GM12878 (cell line): ENCODE measurements around the gene FBXO27. TPM values are rescaled to one million over a fixed set of nuclear protein-coding genes. Genes with fewer than 3 reads are reported as not detected.

Experiments
- CEBPB ChIP-seq, 2 experiments: fragments of 150-350 bp in 1 of 2; IDR thresholded peaks; 2 replicates each; pipeline ENCODE4 v1.6.1; 2012 to 2014; ENCODE audit warnings: low read depth in 2 of 2, low read length in 2 of 2, borderline replicate concordance in 1 of 2, inconsistent platforms in 1 of 2
- FOXK2 ChIP-seq: fragments of 450-650 bp; IDR thresholded peaks from 2 replicates; pipeline ENCODE4 v1.6.1; 2017; ENCODE audit warnings: mild to moderate bottlenecking, moderate library complexity
- KDM1A ChIP-seq: fragments of 200-600 bp; sonication (generic); IDR thresholded peaks from 2 replicates; pipeline ENCODE4 v1.6.1; 2016; ENCODE audit warnings: borderline replicate concordance
- NFIC ChIP-seq: IDR thresholded peaks from 2 replicates; pipeline ENCODE4 v1.6.1; 2012; ENCODE audit warnings: low read depth, mild to moderate bottlenecking, inconsistent platforms, low read length, moderate library complexity
- POLR2AphosphoS5 ChIP-seq: IDR thresholded peaks from 2 replicates; pipeline ENCODE4 v1.6.1; 2011; ENCODE audit warnings: mild to moderate bottlenecking, low read length, inconsistent platforms
- RB1 ChIP-seq: fragments of 450-650 bp; formaldehyde crosslinking; IDR thresholded peaks from 2 replicates; pipeline ENCODE4 v1.6.1; 2017; ENCODE audit warnings: mild to moderate bottlenecking, borderline replicate concordance
- RFX5 ChIP-seq: IDR thresholded peaks from 2 replicates; pipeline ENCODE4 v1.6.1; 2011; ENCODE audit warnings: low read depth, low read length, improper control_type of control experiment
- SIN3A ChIP-seq: IDR thresholded peaks from 2 replicates; pipeline ENCODE4 v1.6.1; 2012; ENCODE audit warnings: low read depth, low read length, improper control_type of control experiment
- STAT3 ChIP-seq: IDR thresholded peaks from 2 replicates; pipeline ENCODE4 v1.6.1; 2011; ENCODE audit warnings: low read depth, low read length, improper control_type of control experiment
- TCF12 ChIP-seq: IDR thresholded peaks from 2 replicates; pipeline ENCODE4 v1.6.1; 2011; ENCODE audit warnings: low read depth, mild to moderate bottlenecking, low read length
- ZNF207 ChIP-seq: fragments of 450-650 bp; IDR thresholded peaks from 2 replicates; pipeline ENCODE4 v1.6.1; 2014; ENCODE audit warnings: antibody characterized with exemption, mild to moderate bottlenecking, borderline replicate concordance
- polyA plus RNA-seq, 11 experiments: library from polyadenylated mRNA; depleted of rRNA in 4 of 11; unstranded in 6 of 11; stranded (reverse) in 5 of 11; fragments of >200 nt; fragmentation: Nextera tagmentation in 4 of 11; fragmentation: Illumina TruSeq in 1 of 11; extraction: Ambion mirVana in 4 of 11; extraction: Trizol in 1 of 11; gene quantifications; 1 replicate in 1 of 11; 2 replicates in 10 of 11; pipeline versions ENCODE4 v1.2.1 to v1.2.3, GENCODE V29; 2011 to 2016; ENCODE audit warnings: inconsistent platforms in 2 of 11, missing spikeins in 2 of 11, low read depth in 1 of 11
- total RNA-seq, 4 experiments: library from RNA; depleted of rRNA in 3 of 4; stranded (reverse); fragments of >200 nt in 3 of 4; fragmentation: Illumina TruSeq in 1 of 4; extraction: Trizol in 1 of 4; gene quantifications; 2 replicates each; pipeline versions ENCODE4 v1.2.1 to v1.2.3, GENCODE V29; 2013 to 2021
- TF ChIP-seq, protein P1 (sequence below): IDR thresholded peaks from 2 replicates; pipeline ENCODE4 v1.6.1; 2011; ENCODE audit warnings: borderline replicate concordance, low read depth, mild to moderate bottlenecking, moderate library complexity, mixed read lengths, low read length; ENCODE audit not compliant: insufficient read depth; ENCODE audit errors: extremely low read length
- TF ChIP-seq, protein P2 (sequence below): fragments of 450-650 bp; IDR thresholded peaks from 2 replicates; pipeline ENCODE4 v1.6.1; 2017; ENCODE audit warnings: mild to moderate bottlenecking, moderate library complexity
- TF ChIP-seq, protein P3 (sequence below): fragments of 450-650 bp; conservative IDR thresholded peaks from 2 replicates; pipeline ENCODE4 v1.6.1; 2017; ENCODE audit warnings: mild to moderate bottlenecking, moderate library complexity
- TF ChIP-seq, protein P4 (sequence below): IDR thresholded peaks from 2 replicates; pipeline ENCODE4 v1.6.1; 2012; ENCODE audit warnings: improper control_type of control experiment, low read depth, low read length; ENCODE audit not compliant: insufficient replicate concordance
- TF ChIP-seq, protein P5 (sequence below): IDR thresholded peaks from 2 replicates; pipeline ENCODE4 v1.6.1; 2011; ENCODE audit warnings: low read depth, low read length, improper control_type of control experiment, borderline replicate concordance

Gene FBXO27
- total and polyA plus RNA-seq, 10 of the 15 experiments (the other 5 are each of a cell fraction or from before 2014, with no cell fraction given), result 3.1 to 15.4 (median 7.1) TPM

DNA sequence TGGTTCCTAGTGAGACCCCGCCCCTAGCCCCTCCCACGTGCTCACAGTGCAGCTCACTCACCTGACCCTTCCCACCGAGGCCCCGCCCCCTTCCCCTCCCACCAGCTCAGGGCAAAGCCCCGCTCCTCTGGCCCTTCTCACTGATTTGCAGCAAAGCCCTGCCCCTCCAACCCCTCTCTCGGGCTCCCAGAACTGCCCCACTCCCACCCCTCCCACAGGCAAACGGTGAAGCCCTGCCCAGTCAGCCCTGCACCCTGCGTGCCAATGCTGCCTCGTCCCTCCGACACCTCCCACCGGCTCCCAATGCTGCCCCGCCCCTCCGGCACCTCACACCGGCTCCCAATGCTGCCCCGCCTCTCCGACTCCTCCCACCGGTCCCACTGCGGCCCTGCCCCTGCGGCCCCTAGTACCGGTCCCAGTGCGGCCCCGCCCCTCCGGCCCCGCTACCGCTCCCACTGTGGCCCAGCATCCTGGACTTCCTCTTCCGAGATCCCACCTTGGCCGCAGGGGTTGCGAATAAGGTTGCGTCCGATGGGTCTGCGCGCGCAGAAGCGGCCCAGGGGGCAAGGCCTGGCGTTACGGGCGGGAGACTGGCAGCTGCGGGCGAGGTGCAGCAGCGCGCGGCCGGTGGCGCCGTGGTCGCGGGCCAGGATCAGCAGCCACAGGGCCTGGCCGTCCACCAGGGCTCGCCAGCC is 834 bp downstream of the FBXO27 start (continued):
- TF ChIP-seq KDM1A (no peak), POLR2AphosphoS5 (no peak), TCF12 (no peak), RFX5 (no peak), RB1 (peak; percentile 88; the same call in 1 of the 2 replicates), ZNF207 (peak; percentile 80; the same call in 1 of the 2 replicates), SIN3A (no peak), NFIC (no peak), FOXK2 (no peak), CEBPB (IDR thresholded peaks at IDR 0.05; ENCODE audit: borderline replicate concordance in 1 of 2, low read depth in 2 of 2, low read length in 2 of 2) (no peak), STAT3 (no peak)
- TF ChIP-seq, protein P1, sequence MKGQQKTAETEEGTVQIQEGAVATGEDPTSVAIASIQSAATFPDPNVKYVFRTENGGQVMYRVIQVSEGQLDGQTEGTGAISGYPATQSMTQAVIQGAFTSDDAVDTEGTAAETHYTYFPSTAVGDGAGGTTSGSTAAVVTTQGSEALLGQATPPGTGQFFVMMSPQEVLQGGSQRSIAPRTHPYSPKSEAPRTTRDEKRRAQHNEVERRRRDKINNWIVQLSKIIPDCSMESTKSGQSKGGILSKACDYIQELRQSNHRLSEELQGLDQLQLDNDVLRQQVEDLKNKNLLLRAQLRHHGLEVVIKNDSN, result peak; percentile 24
- TF ChIP-seq, protein P2, sequence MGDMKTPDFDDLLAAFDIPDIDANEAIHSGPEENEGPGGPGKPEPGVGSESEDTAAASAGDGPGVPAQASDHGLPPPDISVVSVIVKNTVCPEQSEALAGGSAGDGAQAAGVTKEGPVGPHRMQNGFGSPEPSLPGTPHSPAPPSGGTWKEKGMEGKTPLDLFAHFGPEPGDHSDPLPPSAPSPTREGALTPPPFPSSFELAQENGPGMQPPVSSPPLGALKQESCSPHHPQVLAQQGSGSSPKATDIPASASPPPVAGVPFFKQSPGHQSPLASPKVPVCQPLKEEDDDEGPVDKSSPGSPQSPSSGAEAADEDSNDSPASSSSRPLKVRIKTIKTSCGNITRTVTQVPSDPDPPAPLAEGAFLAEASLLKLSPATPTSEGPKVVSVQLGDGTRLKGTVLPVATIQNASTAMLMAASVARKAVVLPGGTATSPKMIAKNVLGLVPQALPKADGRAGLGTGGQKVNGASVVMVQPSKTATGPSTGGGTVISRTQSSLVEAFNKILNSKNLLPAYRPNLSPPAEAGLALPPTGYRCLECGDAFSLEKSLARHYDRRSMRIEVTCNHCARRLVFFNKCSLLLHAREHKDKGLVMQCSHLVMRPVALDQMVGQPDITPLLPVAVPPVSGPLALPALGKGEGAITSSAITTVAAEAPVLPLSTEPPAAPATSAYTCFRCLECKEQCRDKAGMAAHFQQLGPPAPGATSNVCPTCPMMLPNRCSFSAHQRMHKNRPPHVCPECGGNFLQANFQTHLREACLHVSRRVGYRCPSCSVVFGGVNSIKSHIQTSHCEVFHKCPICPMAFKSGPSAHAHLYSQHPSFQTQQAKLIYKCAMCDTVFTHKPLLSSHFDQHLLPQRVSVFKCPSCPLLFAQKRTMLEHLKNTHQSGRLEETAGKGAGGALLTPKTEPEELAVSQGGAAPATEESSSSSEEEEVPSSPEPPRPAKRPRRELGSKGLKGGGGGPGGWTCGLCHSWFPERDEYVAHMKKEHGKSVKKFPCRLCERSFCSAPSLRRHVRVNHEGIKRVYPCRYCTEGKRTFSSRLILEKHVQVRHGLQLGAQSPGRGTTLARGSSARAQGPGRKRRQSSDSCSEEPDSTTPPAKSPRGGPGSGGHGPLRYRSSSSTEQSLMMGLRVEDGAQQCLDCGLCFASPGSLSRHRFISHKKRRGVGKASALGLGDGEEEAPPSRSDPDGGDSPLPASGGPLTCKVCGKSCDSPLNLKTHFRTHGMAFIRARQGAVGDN, result no peak
- TF ChIP-seq, protein P3, sequence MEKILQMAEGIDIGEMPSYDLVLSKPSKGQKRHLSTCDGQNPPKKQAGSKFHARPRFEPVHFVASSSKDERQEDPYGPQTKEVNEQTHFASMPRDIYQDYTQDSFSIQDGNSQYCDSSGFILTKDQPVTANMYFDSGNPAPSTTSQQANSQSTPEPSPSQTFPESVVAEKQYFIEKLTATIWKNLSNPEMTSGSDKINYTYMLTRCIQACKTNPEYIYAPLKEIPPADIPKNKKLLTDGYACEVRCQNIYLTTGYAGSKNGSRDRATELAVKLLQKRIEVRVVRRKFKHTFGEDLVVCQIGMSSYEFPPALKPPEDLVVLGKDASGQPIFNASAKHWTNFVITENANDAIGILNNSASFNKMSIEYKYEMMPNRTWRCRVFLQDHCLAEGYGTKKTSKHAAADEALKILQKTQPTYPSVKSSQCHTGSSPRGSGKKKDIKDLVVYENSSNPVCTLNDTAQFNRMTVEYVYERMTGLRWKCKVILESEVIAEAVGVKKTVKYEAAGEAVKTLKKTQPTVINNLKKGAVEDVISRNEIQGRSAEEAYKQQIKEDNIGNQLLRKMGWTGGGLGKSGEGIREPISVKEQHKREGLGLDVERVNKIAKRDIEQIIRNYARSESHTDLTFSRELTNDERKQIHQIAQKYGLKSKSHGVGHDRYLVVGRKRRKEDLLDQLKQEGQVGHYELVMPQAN, result peak; percentile 79
- TF ChIP-seq, protein P4, sequence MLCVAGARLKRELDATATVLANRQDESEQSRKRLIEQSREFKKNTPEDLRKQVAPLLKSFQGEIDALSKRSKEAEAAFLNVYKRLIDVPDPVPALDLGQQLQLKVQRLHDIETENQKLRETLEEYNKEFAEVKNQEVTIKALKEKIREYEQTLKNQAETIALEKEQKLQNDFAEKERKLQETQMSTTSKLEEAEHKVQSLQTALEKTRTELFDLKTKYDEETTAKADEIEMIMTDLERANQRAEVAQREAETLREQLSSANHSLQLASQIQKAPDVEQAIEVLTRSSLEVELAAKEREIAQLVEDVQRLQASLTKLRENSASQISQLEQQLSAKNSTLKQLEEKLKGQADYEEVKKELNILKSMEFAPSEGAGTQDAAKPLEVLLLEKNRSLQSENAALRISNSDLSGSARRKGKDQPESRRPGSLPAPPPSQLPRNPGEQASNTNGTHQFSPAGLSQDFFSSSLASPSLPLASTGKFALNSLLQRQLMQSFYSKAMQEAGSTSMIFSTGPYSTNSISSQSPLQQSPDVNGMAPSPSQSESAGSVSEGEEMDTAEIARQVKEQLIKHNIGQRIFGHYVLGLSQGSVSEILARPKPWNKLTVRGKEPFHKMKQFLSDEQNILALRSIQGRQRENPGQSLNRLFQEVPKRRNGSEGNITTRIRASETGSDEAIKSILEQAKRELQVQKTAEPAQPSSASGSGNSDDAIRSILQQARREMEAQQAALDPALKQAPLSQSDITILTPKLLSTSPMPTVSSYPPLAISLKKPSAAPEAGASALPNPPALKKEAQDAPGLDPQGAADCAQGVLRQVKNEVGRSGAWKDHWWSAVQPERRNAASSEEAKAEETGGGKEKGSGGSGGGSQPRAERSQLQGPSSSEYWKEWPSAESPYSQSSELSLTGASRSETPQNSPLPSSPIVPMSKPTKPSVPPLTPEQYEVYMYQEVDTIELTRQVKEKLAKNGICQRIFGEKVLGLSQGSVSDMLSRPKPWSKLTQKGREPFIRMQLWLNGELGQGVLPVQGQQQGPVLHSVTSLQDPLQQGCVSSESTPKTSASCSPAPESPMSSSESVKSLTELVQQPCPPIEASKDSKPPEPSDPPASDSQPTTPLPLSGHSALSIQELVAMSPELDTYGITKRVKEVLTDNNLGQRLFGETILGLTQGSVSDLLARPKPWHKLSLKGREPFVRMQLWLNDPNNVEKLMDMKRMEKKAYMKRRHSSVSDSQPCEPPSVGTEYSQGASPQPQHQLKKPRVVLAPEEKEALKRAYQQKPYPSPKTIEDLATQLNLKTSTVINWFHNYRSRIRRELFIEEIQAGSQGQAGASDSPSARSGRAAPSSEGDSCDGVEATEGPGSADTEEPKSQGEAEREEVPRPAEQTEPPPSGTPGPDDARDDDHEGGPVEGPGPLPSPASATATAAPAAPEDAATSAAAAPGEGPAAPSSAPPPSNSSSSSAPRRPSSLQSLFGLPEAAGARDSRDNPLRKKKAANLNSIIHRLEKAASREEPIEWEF, result no peak
- TF ChIP-seq, protein P5, sequence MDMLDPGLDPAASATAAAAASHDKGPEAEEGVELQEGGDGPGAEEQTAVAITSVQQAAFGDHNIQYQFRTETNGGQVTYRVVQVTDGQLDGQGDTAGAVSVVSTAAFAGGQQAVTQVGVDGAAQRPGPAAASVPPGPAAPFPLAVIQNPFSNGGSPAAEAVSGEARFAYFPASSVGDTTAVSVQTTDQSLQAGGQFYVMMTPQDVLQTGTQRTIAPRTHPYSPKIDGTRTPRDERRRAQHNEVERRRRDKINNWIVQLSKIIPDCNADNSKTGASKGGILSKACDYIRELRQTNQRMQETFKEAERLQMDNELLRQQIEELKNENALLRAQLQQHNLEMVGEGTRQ, result peak; percentile 18
